Head of caudate nucleus (tissue), 42 donors: ENCODE data around the gene RHPN2.
A peak's percentile ranks its signal among the peaks of the same experiment; 100 is the strongest.
"Not testable (repeated sequence)": the region's sequence is repeated elsewhere in the genome, so short reads cannot be mapped to it uniquely, and the experiment has no call there.

ENCODE experiments used
- DNase-seq, 42 donors: peaks; one replicate each; pipeline versions ENCODE4 v3.0.0 to v3.0.0-alpha.2; 2020 to 2021; ENCODE audit warnings: mixed read lengths in 7 of 42
- intact Hi-C: fragments of 100-400 bp; cut with DNase I; formaldehyde crosslinking; loops from one replicate; pipeline ENCODE4 v1.15.0; 2022

The RHPN2 gene

GRCh38 chr19:33037168-33038025 lies 27.3 kb downstream of the RHPN2 start:
- DNase-seq, intact Hi-C loops: not testable (repeated sequence)

DNA sequence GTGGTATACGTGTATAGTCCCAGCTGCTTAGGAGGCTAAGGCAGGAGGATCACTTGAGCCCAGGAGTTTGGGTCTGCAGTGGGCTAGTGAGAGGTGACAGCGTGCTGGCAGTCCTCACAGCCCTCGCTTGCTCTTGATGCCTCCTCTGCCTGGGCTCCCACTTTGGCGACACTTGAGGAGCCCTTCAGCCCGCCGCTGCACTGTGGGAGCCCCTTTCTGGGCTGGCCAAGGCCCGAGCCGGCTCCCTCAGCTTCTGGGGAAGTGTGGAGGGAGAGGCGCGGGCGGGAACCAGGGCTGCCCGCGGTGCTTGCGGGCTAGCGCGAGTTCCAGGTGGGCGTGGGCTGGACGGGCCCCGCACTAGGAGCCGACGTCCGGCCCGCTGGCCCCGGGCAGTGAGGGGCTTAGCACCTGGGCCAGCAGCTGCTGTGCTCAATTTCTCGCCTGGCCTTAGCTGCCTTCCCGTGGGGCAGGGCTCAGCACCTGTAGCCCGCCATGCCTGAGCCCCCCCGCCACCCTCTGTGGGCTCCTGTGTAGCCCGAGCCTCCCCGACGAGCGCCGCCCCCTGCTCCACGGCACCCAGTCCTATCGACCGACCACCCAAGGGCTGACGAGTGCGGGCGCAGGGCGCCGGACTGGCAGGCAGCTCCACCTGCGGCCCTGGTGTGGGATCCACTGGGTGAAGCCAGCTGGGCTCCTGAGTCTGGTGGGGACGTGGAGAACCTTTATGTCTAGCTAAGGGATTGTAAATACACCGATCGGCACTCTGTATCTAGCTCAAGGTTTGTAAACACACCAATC lies 28.1 kb downstream of the RHPN2 start:
- intact Hi-C loops, DNase-seq: not testable (repeated sequence)

DNA sequence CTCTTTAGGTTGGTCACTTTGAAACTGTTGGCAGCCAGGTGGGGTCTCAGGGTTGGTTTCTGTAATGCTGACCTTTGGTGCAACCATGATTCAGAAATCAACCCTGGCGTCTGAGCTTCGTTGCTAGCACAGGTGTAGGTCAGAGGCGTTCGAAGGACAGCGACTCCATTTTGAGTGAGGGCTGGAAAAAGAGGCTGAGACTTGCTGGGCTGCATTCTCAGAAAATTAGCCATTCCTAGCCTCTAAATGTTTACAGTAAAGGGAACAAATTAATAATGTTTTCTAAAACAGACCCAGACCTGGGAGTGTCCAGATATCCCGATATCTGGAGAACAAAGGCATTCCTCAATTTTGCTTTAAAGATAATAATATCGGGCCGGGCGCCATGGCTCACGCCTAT lies 29.2 kb downstream of the RHPN2 start:
- no peak for DNase-seq
- intact Hi-C loops = no loop called here

- no peak for DNase-seq
- intact Hi-C loops = no loop called here
Observed at GRCh38 chr19:33032218-33032781, 32.4 kb downstream of the RHPN2 start.

DNA sequence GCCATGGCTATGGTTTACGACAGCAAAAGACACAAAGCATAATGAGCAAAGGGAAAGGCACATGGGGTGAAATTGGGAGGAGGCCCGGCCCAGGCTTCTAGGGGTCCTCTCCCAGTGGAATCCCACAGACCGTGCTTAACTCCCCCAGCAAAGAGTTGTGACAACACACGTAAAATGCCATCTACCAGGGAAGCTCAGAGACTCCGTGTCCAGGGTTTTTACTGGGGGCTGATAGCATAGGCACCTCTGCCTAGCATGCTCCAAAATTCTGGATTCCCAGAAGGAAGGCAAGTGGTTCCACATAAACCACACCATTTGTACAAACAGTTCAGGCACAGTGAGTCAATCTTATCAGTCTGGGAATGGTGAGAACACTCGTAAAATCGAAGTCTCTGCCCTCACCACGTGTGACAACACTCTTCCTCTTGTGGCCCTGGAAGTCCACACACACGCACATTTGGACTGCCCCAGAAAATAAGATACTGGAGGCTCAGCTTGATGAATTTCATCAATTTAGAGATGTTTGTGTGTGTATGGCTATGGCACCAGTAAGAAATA lies 34.9 kb downstream of the RHPN2 start:
- no peak for DNase-seq
- intact Hi-C loops = no loop called here

DNA sequence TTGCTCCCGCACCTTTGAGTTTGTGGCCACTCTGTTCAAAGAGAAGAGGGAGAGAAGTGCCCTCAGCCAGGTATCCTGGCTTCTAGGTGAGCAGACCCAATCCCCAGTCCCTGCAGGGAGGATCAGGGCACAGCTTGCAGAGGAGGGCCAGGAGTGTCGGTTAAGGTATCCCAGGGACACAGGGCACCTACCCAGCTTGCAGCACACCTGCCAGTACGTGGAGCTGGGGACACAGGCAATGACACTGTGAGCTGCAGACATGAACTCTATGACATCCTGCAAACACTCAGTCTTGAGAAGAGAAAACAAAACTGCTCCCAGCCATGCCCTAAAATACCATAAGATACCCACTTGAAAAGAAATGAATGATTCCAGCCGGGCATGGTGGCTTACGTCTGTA lies 38.1 kb downstream of the RHPN2 start:
- intact Hi-C loops, DNase-seq: not testable (repeated sequence)

DNA sequence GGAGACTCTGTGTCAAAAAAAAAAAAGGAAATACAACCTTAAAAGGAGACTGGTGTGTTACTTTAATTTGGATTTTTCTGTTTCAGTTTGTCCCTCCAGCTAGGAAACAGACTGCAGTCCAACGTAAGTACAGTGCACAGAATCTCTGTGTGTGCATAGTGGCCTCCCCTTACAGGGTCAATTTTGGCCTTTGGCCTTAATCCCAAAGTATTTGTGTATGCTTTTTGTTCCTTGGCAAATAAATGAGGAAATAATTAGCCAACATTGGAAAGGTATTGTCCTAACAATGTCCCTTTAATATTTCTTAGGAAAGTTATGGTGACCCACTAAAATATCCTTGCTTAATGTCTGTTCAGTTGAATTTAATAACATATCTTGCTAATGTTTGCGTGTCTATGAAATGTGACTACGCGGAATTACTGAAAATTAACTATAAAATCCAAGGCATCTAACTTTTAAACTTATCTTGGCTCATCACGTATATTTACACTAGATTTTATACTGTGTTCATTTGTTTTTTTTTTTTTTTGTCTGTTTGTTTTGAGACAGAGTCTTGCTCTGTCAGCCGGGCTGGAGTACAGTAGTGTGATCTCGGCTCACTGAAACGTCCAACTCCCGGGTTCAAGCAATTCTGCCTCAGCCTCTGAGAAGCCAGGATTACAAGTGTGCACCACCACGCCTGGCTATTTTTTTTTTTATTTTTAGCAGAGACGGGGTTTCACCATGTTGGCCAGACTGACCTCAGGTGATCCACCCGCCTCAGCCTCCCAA lies 39.0 kb downstream of the RHPN2 start:
- DNase-seq, intact Hi-C loops: not testable (repeated sequence)

- intact Hi-C loops = no loop called here
- no peak for DNase-seq
Observed at GRCh38 chr19:33024398-33024797, 40.3 kb downstream of the RHPN2 start.

DNA sequence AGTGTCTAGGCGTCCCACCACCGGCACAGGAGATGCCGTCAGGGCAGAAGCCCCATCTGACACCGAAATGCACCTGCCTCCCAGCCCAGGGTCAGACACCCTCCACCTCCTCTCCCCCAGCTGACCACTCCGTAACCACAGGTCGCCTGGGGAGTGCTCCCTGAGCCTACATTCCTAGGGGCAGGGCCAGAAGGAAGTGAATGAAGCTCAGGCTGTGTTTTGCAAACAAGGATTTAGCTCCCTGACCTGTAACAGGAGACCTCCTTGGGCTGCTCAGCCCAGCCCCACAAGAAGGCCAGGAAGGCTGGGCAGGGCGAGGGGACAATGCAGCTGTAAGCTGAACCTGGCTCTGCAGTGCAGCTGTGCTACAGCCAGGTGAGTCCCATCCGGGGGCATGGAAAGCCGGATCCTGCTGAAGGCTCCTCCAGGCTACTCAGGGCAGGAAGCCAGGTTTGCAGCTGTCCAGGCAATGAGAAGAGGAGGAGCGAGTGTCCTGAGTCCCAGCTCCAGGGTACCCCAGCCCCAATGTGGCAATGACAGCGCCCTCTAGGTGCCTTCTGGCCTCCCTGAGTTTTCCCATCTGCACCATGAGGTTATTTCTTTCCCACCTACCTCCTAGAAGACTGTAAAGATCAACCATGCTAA lies 42.1 kb downstream of the RHPN2 start:
- no peak for DNase-seq
- intact Hi-C loops = no loop called here

- DNase-seq = not testable (repeated sequence)
Observed at GRCh38 chr19:33010891-33011290, 53.8 kb downstream of the RHPN2 start.

DNA sequence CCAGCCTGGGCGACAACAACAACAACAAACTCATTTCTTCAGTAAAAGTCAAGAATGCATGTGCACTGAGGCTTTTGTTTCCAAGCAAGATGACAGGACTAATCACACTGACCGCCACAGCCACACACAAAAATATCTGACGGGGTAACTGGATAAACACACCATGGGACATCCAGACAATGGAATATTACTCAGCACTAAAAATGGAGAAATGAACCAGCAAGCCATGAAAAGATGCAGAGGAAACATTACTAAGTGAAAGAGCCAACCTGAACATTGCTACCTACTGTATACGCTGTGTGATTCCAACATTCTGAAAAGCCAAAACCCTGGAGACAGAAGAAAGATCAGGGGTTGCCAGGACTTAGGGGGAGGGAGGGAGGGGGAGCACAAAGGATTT lies 56.0 kb downstream of the RHPN2 start:
- intact Hi-C loops = no loop called here
- DNase-seq = no peak

More at GRCh38 chr19:33010891-33011290, 53.8 kb downstream of the RHPN2 start:
- intact Hi-C loops = not testable (repeated sequence)

- no peak for DNase-seq
Observed at GRCh38 chr19:33005440-33005839, 59.2 kb downstream of the RHPN2 start.

GRCh38 chr19:33003424-33004024 lies 61.2 kb downstream of the RHPN2 start:
- intact Hi-C loops, DNase-seq: not testable (repeated sequence)

More at GRCh38 chr19:33005440-33005839, 59.2 kb downstream of the RHPN2 start:
- intact Hi-C loops = no loop called here

DNA sequence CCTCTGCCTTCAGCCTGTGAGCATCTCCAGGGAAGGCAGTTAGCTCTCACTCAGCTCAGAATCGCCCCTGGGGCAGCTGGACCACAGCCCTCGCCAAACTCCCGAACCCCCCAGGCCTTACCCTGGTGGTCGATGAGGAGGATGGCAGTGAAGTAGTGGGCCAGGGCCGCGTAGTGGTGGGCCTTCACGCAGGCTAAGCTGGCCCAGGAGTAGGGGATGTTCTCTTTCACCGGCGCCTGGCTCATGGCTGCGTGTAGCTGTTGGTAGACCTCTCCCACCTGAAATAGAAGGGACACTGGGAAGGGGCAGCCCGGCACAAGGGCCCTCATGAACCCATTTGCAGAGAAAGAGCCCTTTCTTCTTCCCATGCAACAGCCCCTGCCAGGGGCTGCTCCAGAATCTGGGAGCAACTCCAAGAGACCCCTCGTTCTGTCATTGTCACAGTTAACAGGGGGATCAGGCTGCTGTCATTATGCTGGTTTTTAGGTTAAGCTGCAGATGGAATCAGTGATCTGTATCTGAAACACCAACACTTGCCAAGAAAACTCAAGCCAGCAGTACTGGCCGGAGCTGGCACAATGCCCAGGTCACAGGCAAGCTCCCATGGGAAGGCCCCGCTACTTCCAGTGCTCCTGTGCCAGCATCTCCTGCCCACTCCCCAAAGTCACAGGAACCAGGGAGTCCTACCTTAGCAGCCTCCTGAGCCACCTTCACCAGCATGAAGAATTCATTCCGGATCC lies 62.4 kb downstream of the RHPN2 start:
- peak in 32 of 42 donors; percentile 3 to 66 (median 28) for DNase-seq
- intact Hi-C loops = not testable (repeated sequence)

DNA sequence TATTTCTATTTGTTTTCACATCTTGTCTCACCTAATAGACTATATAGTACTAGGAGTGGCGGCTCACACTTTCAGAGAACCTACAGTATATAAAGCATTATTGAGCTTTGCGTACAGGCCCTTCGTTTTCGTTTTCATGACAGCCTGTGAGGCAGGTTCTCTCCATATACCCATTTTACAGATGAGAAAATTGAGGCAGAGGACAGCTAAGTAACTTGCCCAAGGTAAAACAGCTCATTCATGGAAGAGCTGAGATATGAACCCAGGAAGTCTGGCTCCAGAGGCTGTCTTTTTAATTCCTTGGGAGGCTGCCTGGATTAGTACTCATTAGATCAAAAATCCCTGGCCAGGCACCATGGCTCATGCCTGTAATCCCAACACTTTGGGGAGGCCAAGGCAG lies 63.8 kb downstream of the RHPN2 start:
- no peak for DNase-seq
- intact Hi-C loops = no loop called here

DNA sequence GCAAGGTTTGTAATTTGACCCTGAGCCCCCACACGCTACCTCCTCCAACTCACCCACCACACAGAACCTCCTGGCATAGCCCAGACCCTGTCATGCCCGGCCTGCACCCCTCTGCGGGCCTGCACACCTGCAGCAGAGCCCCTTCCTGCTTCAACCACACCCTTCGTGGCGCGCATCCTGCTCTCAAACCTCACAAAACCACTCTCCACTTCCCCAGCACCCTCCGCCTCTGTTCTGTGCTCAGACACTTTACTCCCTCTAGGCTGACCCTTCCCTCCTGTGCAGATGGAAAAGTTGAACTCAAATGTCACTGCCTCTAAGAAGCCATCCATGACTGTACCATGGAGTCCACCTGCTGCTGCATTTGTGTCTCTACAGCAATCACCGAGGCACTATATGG lies 64.2 kb downstream of the RHPN2 start:
- DNase-seq = no peak
- intact Hi-C loops = no loop called here

GRCh38 chr19:32998722-32999121 lies 66.0 kb downstream of the RHPN2 start:
- intact Hi-C loops = no loop called here
- no peak for DNase-seq
